Neural cell (in vitro differentiated cells): ENCODE results near the gene NSDHL. TPM values are rescaled to one million over a fixed set of nuclear protein-coding genes. Genes with fewer than 3 reads are reported as not detected.

Experiments
- H2AFZ ChIP-seq: fragments of 200-600, 300-800 bp; sonication (generic), shearing (Covaris generic); 2 replicates; pipeline ENCODE4 v1.6.0; 2014; ENCODE audit warnings: low read depth, mild to moderate bottlenecking, antibody characterized with exemption, low read length, moderate library complexity
- H3F3A ChIP-seq: fragments of 200-600 bp; shearing (Covaris generic); 2 replicates; pipeline ENCODE4 v1.6.1; 2016; ENCODE audit warnings: mild to moderate bottlenecking, moderate library complexity, mixed read lengths, antibody characterized with exemption, low read length; ENCODE audit not compliant: insufficient read depth, poor library complexity, severe bottlenecking
- H3K27ac ChIP-seq: fragments of 200-600, 300-800 bp; sonication (generic), shearing (Covaris generic); 2 replicates; pipeline ENCODE4 v1.5.1; 2014; ENCODE audit warnings: mild to moderate bottlenecking, low read length, moderate library complexity
- H3K27me3 ChIP-seq: fragments of 300-800, 200-600 bp; sonication (generic), shearing (Covaris generic); 2 replicates; pipeline ENCODE4 v1.6.0; 2014; ENCODE audit warnings: mild to moderate bottlenecking, low read depth, low read length, moderate library complexity; ENCODE audit not compliant: insufficient read depth
- H3K36me3 ChIP-seq: fragments of 300-800, 200-600 bp; sonication (generic), shearing (Covaris generic); 2 replicates; pipeline ENCODE4 v1.5.1; 2014; ENCODE audit warnings: mild to moderate bottlenecking, antibody characterized with exemption, low read length, moderate library complexity; ENCODE audit not compliant: insufficient read depth
- H3K4me2 ChIP-seq: fragments of 300-800, 200-600 bp; sonication (generic), shearing (Covaris generic); 2 replicates; pipeline ENCODE4 v1.6.0; 2014; ENCODE audit warnings: mild to moderate bottlenecking, low read length
- H3K4me3 ChIP-seq: fragments of 300-800, 200-600 bp; sonication (generic), shearing (Covaris generic); 2 replicates; pipeline ENCODE4 v1.5.1; 2014; ENCODE audit warnings: mild to moderate bottlenecking, low read length, moderate library complexity
- H3K79me2 ChIP-seq: fragments of 200-600 bp; shearing (Covaris generic); replicated peaks from 2 replicates; pipeline ENCODE4 v1.6.0; 2014; ENCODE audit warnings: mild to moderate bottlenecking, low read length, moderate library complexity; ENCODE audit not compliant: insufficient read depth
- H3K9ac ChIP-seq: fragments of 300-800, 200-600 bp; sonication (generic), shearing (Covaris generic); 2 replicates; pipeline ENCODE4 v1.6.1; 2016; ENCODE audit warnings: mild to moderate bottlenecking, low read length, mixed read lengths
- H3K9me2 ChIP-seq: fragments of 200-600 bp; shearing (Covaris generic); 2 replicates; pipeline ENCODE4 v1.6.1; 2016; ENCODE audit warnings: mild to moderate bottlenecking, low read length, mixed read lengths; ENCODE audit not compliant: insufficient read depth
- H3K9me3 ChIP-seq: fragments of 200-600, 300-800 bp; sonication (generic), shearing (Covaris generic); 2 replicates; pipeline ENCODE4 v1.6.1; 2016; ENCODE audit warnings: mild to moderate bottlenecking, mixed run types, low read length, moderate library complexity, mixed read lengths
- H4K20me1 ChIP-seq: fragments of 200-600 bp; shearing (Covaris generic); 2 replicates; pipeline ENCODE4 v1.6.1; 2016; ENCODE audit warnings: mild to moderate bottlenecking, mixed run types; ENCODE audit not compliant: insufficient read depth
- CTCF ChIP-seq: fragments of 450-650 bp; IDR thresholded peaks from 2 replicates; pipeline ENCODE4 v1.5.1; 2014; ENCODE audit warnings: antibody characterized with exemption, mild to moderate bottlenecking, moderate library complexity; ENCODE audit not compliant: poor library complexity, severe bottlenecking
- EP300 ChIP-seq: fragments of 450-650 bp; conservative IDR thresholded peaks from 2 replicates; pipeline ENCODE4 v1.6.1; 2014; ENCODE audit warnings: antibody characterized with exemption, mild to moderate bottlenecking, moderate library complexity; ENCODE audit not compliant: poor library complexity, severe bottlenecking
- EZH2 ChIP-seq: fragments of 200-600, 300-800 bp; shearing (Covaris generic), sonication (generic); IDR thresholded peaks from 2 replicates; pipeline ENCODE4 v1.6.1; 2014; ENCODE audit warnings: antibody characterized with exemption, low read length, borderline replicate concordance, mild to moderate bottlenecking; ENCODE audit not compliant: insufficient read depth, poor library complexity, severe bottlenecking
- MXI1 ChIP-seq: fragments of 450-650 bp; conservative IDR thresholded peaks from 2 replicates; pipeline ENCODE4 v1.6.1; 2014; ENCODE audit warnings: antibody characterized with exemption, mild to moderate bottlenecking; ENCODE audit not compliant: poor library complexity, severe bottlenecking
- POLR2AphosphoS5 ChIP-seq: IDR thresholded peaks from 2 replicates; pipeline ENCODE4 v1.6.1; 2012
- RAD21 ChIP-seq: fragments of 450-650 bp; conservative IDR thresholded peaks from 2 replicates; pipeline ENCODE4 v1.6.1; 2014; ENCODE audit warnings: antibody characterized with exemption, mild to moderate bottlenecking, moderate library complexity
- REST ChIP-seq: IDR thresholded peaks from 2 replicates; pipeline ENCODE4 v1.6.1; 2012; ENCODE audit warnings: borderline replicate concordance
- SMC3 ChIP-seq: fragments of 450-650 bp; conservative IDR thresholded peaks from 2 replicates; pipeline ENCODE4 v1.6.1; 2014; ENCODE audit warnings: antibody characterized with exemption, mild to moderate bottlenecking, moderate library complexity; ENCODE audit not compliant: poor library complexity
- TAF1 ChIP-seq: IDR thresholded peaks from 2 replicates; pipeline ENCODE4 v1.6.1; 2012; ENCODE audit warnings: low read depth
- polyA plus RNA-seq: library from polyadenylated mRNA; depleted of rRNA; stranded (reverse); fragments of >200 nt; gene quantifications from 2 replicates; pipeline ENCODE4 v1.2.3, GENCODE V29; 2014

Gene NSDHL
- polyA plus RNA-seq, 1 donor from 2014 or later, result 18.4 TPM

- H3K4me2 ChIP-seq, result no peak overlapping the region
- H3F3A ChIP-seq, result no peaks in the 10 kb centered on the region
- H3K27ac ChIP-seq, result no peak overlapping the region
- H3K9me2 ChIP-seq, result no peaks in the 10 kb centered on the region
- TF ChIP-seq EZH2 (no peak), EP300 (no peak), POLR2AphosphoS5 (no peak), TAF1 (no peak), MXI1 (no peak), RAD21 (no peak), CTCF (no peak), REST (no peak), SMC3 (no peak)
- no peaks in the 10 kb centered on the region for H3K9me3 ChIP-seq
- H3K79me2 ChIP-seq, result no peaks in the 10 kb centered on the region
- no peaks in the 10 kb centered on the region for H4K20me1 ChIP-seq
- no peak overlapping the region for H2AFZ ChIP-seq
- no peaks in the 10 kb centered on the region for H3K27me3 ChIP-seq
- no peak overlapping the region for H3K9ac ChIP-seq
- H3K4me3 ChIP-seq, result no peak overlapping the region
- no peaks in the 10 kb centered on the region for H3K36me3 ChIP-seq
These were observed 12.0 kb downstream of the NSDHL start for GRCh38 chrX:152842772-152843338.

GRCh38 chrX:152843852-152844251, 13.0 kb downstream of the NSDHL start:
- Histone ChIP-seq H3F3A (no peaks in the 10 kb centered on the region), H3K4me3 (no peak overlapping the region), H3K9me2 (no peaks in the 10 kb centered on the region), H3K79me2 (no peaks in the 10 kb centered on the region), H2AFZ (no peak overlapping the region), H3K27ac (no peak overlapping the region), H3K9me3 (no peaks in the 10 kb centered on the region), H4K20me1 (no peaks in the 10 kb centered on the region), H3K9ac (no peak overlapping the region), H3K36me3 (no peaks in the 10 kb centered on the region), H3K4me2 (no peak overlapping the region), H3K27me3 (no peaks in the 10 kb centered on the region)
- TF ChIP-seq EP300 (no peak), RAD21 (no peak), TAF1 (no peak)
